Esophagus mucosa (tissue), 1 donor: ENCODE results near the gene CARD10. TPM values are rescaled to one million over a fixed set of nuclear protein-coding genes. Genes with fewer than 3 reads are reported as not detected.

Source experiments
- total RNA-seq: library from RNA; stranded (reverse); gene quantifications from one replicate; pipeline ENCODE4 v1.2.4, GENCODE V29; 2023
- donor health status: DM: yes; HTN: yes; CAD: no.

CARD10 gene
- total RNA-seq, 1 donor from 2014 or later = 10.5 TPM

Other genes starting within 250 kb of the CARD10 start
- 1.6 TPM for gene CYTH4, start 236.9 kb downstream of the CARD10 start, total RNA-seq
- not detected for gene ELFN2, start 91.9 kb downstream of the CARD10 start, total RNA-seq
- gene MFNG, start 33.0 kb downstream of the CARD10 start, total RNA-seq = 4.3 TPM
- 117 TPM for gene CDC42EP1, start 41.1 kb upstream of the CARD10 start, total RNA-seq
- not detected for gene LGALS2, start 60.7 kb upstream of the CARD10 start, total RNA-seq
- gene GGA1, start 89.4 kb upstream of the CARD10 start, total RNA-seq = 28.4 TPM
- gene SH3BP1, start 120.3 kb upstream of the CARD10 start, total RNA-seq = 40.2 TPM
- gene PDXP, start 139.3 kb upstream of the CARD10 start, total RNA-seq = 2.5 TPM
- 55.5 TPM for gene LGALS1, start 156.2 kb upstream of the CARD10 start, total RNA-seq
- gene NOL12, start 166.9 kb upstream of the CARD10 start, total RNA-seq = 32.8 TPM
- gene TRIOBP, start 177.6 kb upstream of the CARD10 start, total RNA-seq = 68.3 TPM